HEK293 (cell line): ENCODE results near the gene C11orf21.

Experiments
- CTCF ChIA-PET: fragments of 350-600 bp; formaldehyde crosslinking; extraction: SDS; loops from one replicate; lab custom pipeline; 2021; ENCODE audit warnings: antibody characterized with exemption; lab: Yijun Ruan, JAX
- POLR2A ChIA-PET: fragments of 300-600 bp; formaldehyde crosslinking; extraction: SDS; loops from one replicate; lab custom pipeline; 2020; ENCODE audit warnings: antibody characterized with exemption, inconsistent platforms; lab: Yijun Ruan, JAX
- H3K27ac ChIP-seq: fragments of 200-500 bp; sonication (Bioruptor generic); 2 replicates; pipeline ENCODE4 v1.5.1; 2014; ENCODE audit warnings: low read depth, low read length, control low read depth, inconsistent platforms; ENCODE audit errors: extremely low read depth
- H3K36me3 ChIP-seq, 2 experiments: fragments of 200-500 bp in 1 of 2; sonication (Bioruptor generic) in 1 of 2; 1 replicate in 1 of 2; 2 replicates in 1 of 2; pipeline ENCODE4 v1.5.1; 2014 to 2017; ENCODE audit warnings: inconsistent platforms in 2 of 2, low read length in 2 of 2; ENCODE audit not compliant: control insufficient read depth in 2 of 2, insufficient read depth in 1 of 2
- H3K4me1 ChIP-seq: fragments of 200-500 bp; sonication (Bioruptor generic); 2 replicates; pipeline ENCODE4 v1.5.1; 2014; ENCODE audit warnings: mild to moderate bottlenecking, low read length, inconsistent platforms; ENCODE audit not compliant: control insufficient read depth, insufficient read depth
- H3K4me3 ChIP-seq: 2 replicates; pipeline ENCODE4 v1.5.1; 2011; ENCODE audit warnings: low read depth, mild to moderate bottlenecking, control low read depth, low read length, moderate library complexity
- H3K9me3 ChIP-seq: fragments of 200-500 bp; sonication (Bioruptor generic); 2 replicates; pipeline ENCODE4 v1.5.1; 2014; ENCODE audit warnings: low read depth, low read length, inconsistent platforms; ENCODE audit not compliant: control insufficient read depth, insufficient read depth
- BCL11A ChIP-seq: fragments of 450-650 bp; formaldehyde crosslinking; IDR thresholded peaks from 2 replicates; pipeline ENCODE4 v1.5.1; 2016; ENCODE audit warnings: low read depth, missing biosample characterization, missing genetic modification characterization
- PRDM1 ChIP-seq: fragments of 450-650 bp; formaldehyde crosslinking; IDR thresholded peaks from 2 replicates; pipeline ENCODE4; 2016; ENCODE audit warnings: missing biosample characterization, missing genetic modification characterization
- PRDM4 ChIP-seq: fragments of 450-650 bp; formaldehyde crosslinking; IDR thresholded peaks from 2 replicates; pipeline ENCODE4 v1.5.1; 2017; ENCODE audit warnings: missing biosample characterization, missing genetic modification characterization
- REPIN1 ChIP-seq: fragments of 450-650 bp; formaldehyde crosslinking; IDR thresholded peaks from 2 replicates; pipeline ENCODE4 v1.5.1; 2017; ENCODE audit warnings: missing biosample characterization, missing genetic modification characterization, low read depth
- SCRT2 ChIP-seq: fragments of 450-650 bp; formaldehyde crosslinking; IDR thresholded peaks from 2 replicates; pipeline ENCODE4 v1.5.1; 2016; ENCODE audit warnings: missing biosample characterization, missing genetic modification characterization
- SP2 ChIP-seq: fragments of 450-650 bp; formaldehyde crosslinking; IDR thresholded peaks from 2 replicates; pipeline ENCODE4 v1.5.1; 2016; ENCODE audit warnings: missing biosample characterization, missing genetic modification characterization
- ZBTB21 ChIP-seq: fragments of 450-650 bp; formaldehyde crosslinking; IDR thresholded peaks from 2 replicates; pipeline ENCODE4 v1.5.1; 2017; ENCODE audit warnings: missing biosample characterization, missing genetic modification characterization
- ZFP69B ChIP-seq: fragments of 450-650 bp; formaldehyde crosslinking; IDR thresholded peaks from 2 replicates; pipeline ENCODE4 v1.5.1; 2016; ENCODE audit warnings: missing biosample characterization, missing genetic modification characterization
- ZIC2 ChIP-seq: fragments of 450-650 bp; formaldehyde crosslinking; IDR thresholded peaks from 2 replicates; pipeline ENCODE4 v1.5.1; 2016; ENCODE audit warnings: missing biosample characterization, missing genetic modification characterization
- ZNF10 ChIP-seq: fragments of 450-650 bp; formaldehyde crosslinking; IDR thresholded peaks from 2 replicates; pipeline ENCODE4 v1.5.1; 2017; ENCODE audit warnings: missing biosample characterization, missing genetic modification characterization
- ZNF174 ChIP-seq: fragments of 450-650 bp; formaldehyde crosslinking; IDR thresholded peaks from 2 replicates; pipeline ENCODE4 v1.5.0; 2017; ENCODE audit warnings: missing biosample characterization, mild to moderate bottlenecking, missing genetic modification characterization
- ZNF184 ChIP-seq: fragments of 450-650 bp; IDR thresholded peaks from 2 replicates; pipeline ENCODE4 v1.5.1; 2018; ENCODE audit warnings: missing biosample characterization, mild to moderate bottlenecking, missing genetic modification characterization
- ZNF239 ChIP-seq: fragments of 450-650 bp; formaldehyde crosslinking; IDR thresholded peaks from 2 replicates; pipeline ENCODE4 v1.5.1; 2016; ENCODE audit warnings: missing biosample characterization, missing genetic modification characterization
- ZNF274 ChIP-seq, 2 experiments: fragments of 200-500 bp in 1 of 2; fragments of 450-650 bp in 1 of 2; sonication (Bioruptor generic) in 1 of 2; formaldehyde crosslinking in 1 of 2; IDR thresholded peaks; 2 replicates each; pipeline versions ENCODE4 v1.5.1 to v1.6.1; 2014 to 2016; ENCODE audit warnings: borderline replicate concordance in 1 of 2, inconsistent platforms in 1 of 2, low read length in 1 of 2, missing biosample characterization in 1 of 2, missing genetic modification characterization in 1 of 2
- ZNF391 ChIP-seq: fragments of 450-650 bp; formaldehyde crosslinking; IDR thresholded peaks from 2 replicates; pipeline ENCODE4 v1.5.1; 2016; ENCODE audit warnings: low read depth, missing biosample characterization, missing genetic modification characterization, borderline replicate concordance
- ZNF521 ChIP-seq: fragments of 450-650 bp; formaldehyde crosslinking; IDR thresholded peaks from 2 replicates; pipeline ENCODE4 v1.5.1; 2017; ENCODE audit warnings: missing biosample characterization, mild to moderate bottlenecking, missing genetic modification characterization
- ZNF558 ChIP-seq: fragments of 450-650 bp; formaldehyde crosslinking; IDR thresholded peaks from 2 replicates; pipeline ENCODE4 v1.5.1; 2016; ENCODE audit warnings: missing biosample characterization, missing genetic modification characterization
- ZNF624 ChIP-seq: fragments of 450-650 bp; formaldehyde crosslinking; IDR thresholded peaks from 2 replicates; pipeline ENCODE4 v1.5.1; 2017; ENCODE audit warnings: missing biosample characterization, missing genetic modification characterization
- ZNF777 ChIP-seq: fragments of 450-650 bp; formaldehyde crosslinking; IDR thresholded peaks from 2 replicates; pipeline ENCODE4 v1.5.1; 2017; ENCODE audit warnings: missing biosample characterization, missing genetic modification characterization, borderline replicate concordance
- ZNF785 ChIP-seq: fragments of 450-650 bp; formaldehyde crosslinking; IDR thresholded peaks from 2 replicates; pipeline ENCODE4 v1.5.1; 2016; ENCODE audit warnings: missing biosample characterization, missing genetic modification characterization
- TF ChIP-seq, protein P1 (sequence below): fragments of 450-650 bp; formaldehyde crosslinking; IDR thresholded peaks from 2 replicates; pipeline ENCODE4 v1.5.1; 2016; ENCODE audit warnings: missing biosample characterization, missing genetic modification characterization
- TF ChIP-seq, protein P2 (sequence below): fragments of 450-650 bp; formaldehyde crosslinking; IDR thresholded peaks from 2 replicates; pipeline ENCODE4 v1.5.1; 2016; ENCODE audit warnings: missing biosample characterization, missing genetic modification characterization
- TF ChIP-seq, protein P3 (sequence below): fragments of 450-650 bp; formaldehyde crosslinking; IDR thresholded peaks from 2 replicates; pipeline ENCODE4 v1.5.1; 2017; ENCODE audit warnings: missing biosample characterization, missing genetic modification characterization
- TF ChIP-seq, protein P4 (sequence below): fragments of 450-650 bp; formaldehyde crosslinking; IDR thresholded peaks from 2 replicates; pipeline ENCODE4; 2016; ENCODE audit warnings: missing biosample characterization, missing genetic modification characterization

C11orf21 gene

GRCh38 chr11:2311353-2312133 is 9.8 kb upstream of the C11orf21 start:
- TF ChIP-seq ZNF391 (no peak), ZNF521 (tag by site-specific recombination) (no peak), ZFP69B (no peak), REPIN1 (tag by site-specific recombination) (no peak), SP2 (tag by site-specific recombination) (no peak), ZIC2 (no peak)
- TF ChIP-seq, protein P1, sequence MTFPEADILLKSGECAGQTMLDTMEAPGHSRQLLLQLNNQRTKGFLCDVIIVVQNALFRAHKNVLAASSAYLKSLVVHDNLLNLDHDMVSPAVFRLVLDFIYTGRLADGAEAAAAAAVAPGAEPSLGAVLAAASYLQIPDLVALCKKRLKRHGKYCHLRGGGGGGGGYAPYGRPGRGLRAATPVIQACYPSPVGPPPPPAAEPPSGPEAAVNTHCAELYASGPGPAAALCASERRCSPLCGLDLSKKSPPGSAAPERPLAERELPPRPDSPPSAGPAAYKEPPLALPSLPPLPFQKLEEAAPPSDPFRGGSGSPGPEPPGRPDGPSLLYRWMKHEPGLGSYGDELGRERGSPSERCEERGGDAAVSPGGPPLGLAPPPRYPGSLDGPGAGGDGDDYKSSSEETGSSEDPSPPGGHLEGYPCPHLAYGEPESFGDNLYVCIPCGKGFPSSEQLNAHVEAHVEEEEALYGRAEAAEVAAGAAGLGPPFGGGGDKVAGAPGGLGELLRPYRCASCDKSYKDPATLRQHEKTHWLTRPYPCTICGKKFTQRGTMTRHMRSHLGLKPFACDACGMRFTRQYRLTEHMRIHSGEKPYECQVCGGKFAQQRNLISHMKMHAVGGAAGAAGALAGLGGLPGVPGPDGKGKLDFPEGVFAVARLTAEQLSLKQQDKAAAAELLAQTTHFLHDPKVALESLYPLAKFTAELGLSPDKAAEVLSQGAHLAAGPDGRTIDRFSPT (tag by site-specific recombination), result no peak
- POLR2A ChIA-PET, result interaction anchor here (1.4 to 1.6 kb wide), 2 partner anchors 66 to 89 kb away, joined by 3 to 6 read pairs; partner anchors contain the start of gene TSSC4
- CTCF ChIA-PET, result interaction anchor here (0.5 to 6.8 kb wide), 4 partner anchors 10 to 626 kb away, joined by 3 to 47 read pairs (median 4); no protein-coding TSS in a partner anchor

DNA sequence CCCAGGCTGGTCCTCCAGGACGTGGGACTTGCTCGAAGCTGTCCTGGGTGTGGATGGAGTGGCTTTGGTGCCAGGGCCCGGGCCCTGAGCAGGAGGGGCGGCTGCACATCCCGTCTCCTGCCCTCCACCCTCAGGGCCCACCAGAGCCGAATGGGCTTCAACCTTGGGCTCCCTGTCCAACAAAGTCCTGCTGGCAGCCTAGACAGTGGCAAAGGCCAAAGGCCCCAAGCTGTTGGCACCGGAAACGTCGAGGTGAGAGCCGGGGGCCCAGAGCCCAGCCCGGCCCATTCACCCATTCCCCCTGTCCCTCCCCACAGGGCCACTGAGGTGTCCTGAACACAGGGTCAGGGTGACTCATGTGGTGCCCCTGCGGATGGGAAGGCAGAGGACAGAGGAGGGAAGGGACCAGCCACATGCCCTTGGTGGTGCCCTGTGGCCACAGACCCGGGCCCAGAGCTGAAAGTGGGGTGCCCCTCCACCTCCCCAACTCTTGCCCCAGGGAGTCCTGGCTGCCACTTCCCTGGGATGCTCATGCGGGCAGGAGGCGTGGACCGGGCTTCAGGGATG is 9.2 kb upstream of the C11orf21 start:
- POLR2A ChIA-PET, result interaction anchor here (1.4 to 1.6 kb wide), 2 partner anchors 67 to 89 kb away, joined by 3 to 6 read pairs; partner anchors contain the start of gene TSSC4
- CTCF ChIA-PET, result interaction anchor here (0.5 to 6.8 kb wide), 3 partner anchors 109 to 626 kb away, joined by 4 to 47 read pairs (median 5); no protein-coding TSS in a partner anchor
- peaks cover 2% of the 10 kb centered on the region; the same call in 1 of the 2 replicates for H3K4me1 ChIP-seq
- TF ChIP-seq PRDM1 (tag by site-specific recombination) (no peak), ZNF10 (tag by site-specific recombination) (no peak), ZBTB21 (tag by site-specific recombination) (no peak), ZNF274 (IDR thresholded peaks at IDR 0.05; ENCODE audit: low read length) (no peak), ZNF274 (tag by site-specific recombination; IDR thresholded peaks at IDR 0.05; ENCODE audit: borderline replicate concordance) (no peak), ZNF239 (no peak), ZNF558 (tag by site-specific recombination) (no peak), SCRT2 (tag by site-specific recombination) (no peak), ZNF777 (tag by site-specific recombination) (no peak), ZNF785 (tag by site-specific recombination) (no peak), PRDM4 (tag by site-specific recombination) (no peak), ZNF174 (tag by site-specific recombination) (no peak), ZNF624 (tag by site-specific recombination) (no peak), BCL11A (no peak), ZNF184 (tag by site-specific recombination) (no peak)
- TF ChIP-seq, protein P2, sequence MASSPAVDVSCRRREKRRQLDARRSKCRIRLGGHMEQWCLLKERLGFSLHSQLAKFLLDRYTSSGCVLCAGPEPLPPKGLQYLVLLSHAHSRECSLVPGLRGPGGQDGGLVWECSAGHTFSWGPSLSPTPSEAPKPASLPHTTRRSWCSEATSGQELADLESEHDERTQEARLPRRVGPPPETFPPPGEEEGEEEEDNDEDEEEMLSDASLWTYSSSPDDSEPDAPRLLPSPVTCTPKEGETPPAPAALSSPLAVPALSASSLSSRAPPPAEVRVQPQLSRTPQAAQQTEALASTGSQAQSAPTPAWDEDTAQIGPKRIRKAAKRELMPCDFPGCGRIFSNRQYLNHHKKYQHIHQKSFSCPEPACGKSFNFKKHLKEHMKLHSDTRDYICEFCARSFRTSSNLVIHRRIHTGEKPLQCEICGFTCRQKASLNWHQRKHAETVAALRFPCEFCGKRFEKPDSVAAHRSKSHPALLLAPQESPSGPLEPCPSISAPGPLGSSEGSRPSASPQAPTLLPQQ (tag by site-specific recombination), result no peak
- TF ChIP-seq, protein P3, sequence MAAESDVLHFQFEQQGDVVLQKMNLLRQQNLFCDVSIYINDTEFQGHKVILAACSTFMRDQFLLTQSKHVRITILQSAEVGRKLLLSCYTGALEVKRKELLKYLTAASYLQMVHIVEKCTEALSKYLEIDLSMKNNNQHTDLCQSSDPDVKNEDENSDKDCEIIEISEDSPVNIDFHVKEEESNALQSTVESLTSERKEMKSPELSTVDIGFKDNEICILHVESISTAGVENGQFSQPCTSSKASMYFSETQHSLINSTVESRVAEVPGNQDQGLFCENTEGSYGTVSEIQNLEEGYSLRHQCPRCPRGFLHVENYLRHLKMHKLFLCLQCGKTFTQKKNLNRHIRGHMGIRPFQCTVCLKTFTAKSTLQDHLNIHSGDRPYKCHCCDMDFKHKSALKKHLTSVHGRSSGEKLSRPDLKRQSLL, result no peak
- TF ChIP-seq, protein P4, sequence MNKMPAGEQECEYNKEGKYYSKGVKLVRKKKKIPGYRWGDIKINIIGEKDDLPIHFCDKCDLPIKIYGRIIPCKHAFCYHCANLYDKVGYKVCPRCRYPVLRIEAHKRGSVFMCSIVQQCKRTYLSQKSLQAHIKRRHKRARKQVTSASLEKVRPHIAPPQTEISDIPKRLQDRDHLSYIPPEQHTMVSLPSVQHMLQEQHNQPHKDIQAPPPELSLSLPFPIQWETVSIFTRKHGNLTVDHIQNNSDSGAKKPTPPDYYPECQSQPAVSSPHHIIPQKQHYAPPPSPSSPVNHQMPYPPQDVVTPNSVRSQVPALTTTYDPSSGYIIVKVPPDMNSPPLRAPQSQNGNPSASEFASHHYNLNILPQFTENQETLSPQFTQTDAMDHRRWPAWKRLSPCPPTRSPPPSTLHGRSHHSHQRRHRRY (tag by site-specific recombination), result no peak

More at GRCh38 chr11:2311353-2312133, 9.8 kb upstream of the C11orf21 start:
- no peak overlapping the region for H3K27ac ChIP-seq
- no peaks in the 10 kb centered on the region for H3K36me3 ChIP-seq
- H3K9me3 ChIP-seq, result no peaks in the 10 kb centered on the region
- H3K4me3 ChIP-seq, result no peak overlapping the region
- peaks cover 2% of the 10 kb centered on the region; the same call in 1 of the 2 replicates for H3K4me1 ChIP-seq

More for the DNA sequence above, 9.2 kb upstream of the C11orf21 start:
- Histone ChIP-seq H3K27ac (no peak overlapping the region), H3K9me3 (no peaks in the 10 kb centered on the region), H3K36me3 (no peaks in the 10 kb centered on the region), H3K4me3 (no peak overlapping the region)
